ENCODE results near the gene L1CAM. TPM values are rescaled to one million over a fixed set of nuclear protein-coding genes. Genes with fewer than 3 reads are reported as not detected.

Gene L1CAM
- total RNA-seq, 3 donors from 2014 or later (not counting 1 experiment from before 2014, with no cell fraction given), result 0.23 to 0.98 TPM; not detected in 1

DNA sequence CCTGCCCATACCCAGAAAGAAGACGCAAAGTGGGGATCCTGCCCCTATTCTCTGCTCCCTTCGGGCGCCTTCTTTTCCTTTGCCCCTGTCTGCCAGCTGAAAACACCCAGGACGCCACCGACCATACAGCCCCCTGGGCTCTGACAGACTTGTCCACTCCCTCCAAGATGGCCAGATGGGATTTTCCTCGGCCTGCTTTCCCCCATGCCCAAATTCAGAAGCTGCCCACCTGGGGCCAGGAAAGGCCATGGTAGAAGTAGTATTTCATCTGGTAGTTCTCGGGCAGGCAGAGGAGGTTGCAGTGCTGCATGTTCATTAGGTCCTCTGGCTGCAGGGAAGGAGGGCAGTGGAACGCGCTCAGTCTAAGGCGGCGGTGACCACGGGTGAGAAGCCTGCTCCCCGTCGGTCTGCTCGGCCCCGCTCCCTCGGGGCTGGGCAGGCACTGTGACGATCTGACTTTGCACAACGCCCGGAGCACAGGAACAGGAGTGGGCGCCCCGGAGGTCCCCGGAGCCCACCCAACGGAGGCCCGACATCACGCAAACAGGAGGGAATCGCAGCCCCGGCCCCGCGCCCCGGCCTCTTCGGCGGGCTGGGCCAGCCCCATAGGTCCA, 48.3 kb upstream of the L1CAM start:
- intact Hi-C loops (cut with micrococcal nuclease), result no loop called here
- Mint-ChIP-seq H3K27me3 (ENCODE audit: low read depth in 2 of 2) (no peaks in the 10 kb centered on the region), H3K9me3 (no peaks in the 10 kb centered on the region), H3K4me3 (peak overlapping the region; percentile 86), H3K27ac (peak overlapping the region; percentile 50 to 64), H3K36me3 (no peaks in the 10 kb centered on the region), H3K4me1 (peaks cover 4 to 18% of the 10 kb centered on the region in 2 donors)
- DNase-seq (no peak), ATAC-seq (peak; percentile 18 to 40 (median 27))
- TF ChIP-seq, protein P1, sequence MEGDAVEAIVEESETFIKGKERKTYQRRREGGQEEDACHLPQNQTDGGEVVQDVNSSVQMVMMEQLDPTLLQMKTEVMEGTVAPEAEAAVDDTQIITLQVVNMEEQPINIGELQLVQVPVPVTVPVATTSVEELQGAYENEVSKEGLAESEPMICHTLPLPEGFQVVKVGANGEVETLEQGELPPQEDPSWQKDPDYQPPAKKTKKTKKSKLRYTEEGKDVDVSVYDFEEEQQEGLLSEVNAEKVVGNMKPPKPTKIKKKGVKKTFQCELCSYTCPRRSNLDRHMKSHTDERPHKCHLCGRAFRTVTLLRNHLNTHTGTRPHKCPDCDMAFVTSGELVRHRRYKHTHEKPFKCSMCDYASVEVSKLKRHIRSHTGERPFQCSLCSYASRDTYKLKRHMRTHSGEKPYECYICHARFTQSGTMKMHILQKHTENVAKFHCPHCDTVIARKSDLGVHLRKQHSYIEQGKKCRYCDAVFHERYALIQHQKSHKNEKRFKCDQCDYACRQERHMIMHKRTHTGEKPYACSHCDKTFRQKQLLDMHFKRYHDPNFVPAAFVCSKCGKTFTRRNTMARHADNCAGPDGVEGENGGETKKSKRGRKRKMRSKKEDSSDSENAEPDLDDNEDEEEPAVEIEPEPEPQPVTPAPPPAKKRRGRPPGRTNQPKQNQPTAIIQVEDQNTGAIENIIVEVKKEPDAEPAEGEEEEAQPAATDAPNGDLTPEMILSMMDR (IDR thresholded peaks at IDR 0.05), result no peak
- peak overlapping the region; percentile 46 for H3K4me3 ChIP-seq (ENCODE audit: low read length)
- no peaks in the 10 kb centered on the region for H3K9me3 ChIP-seq (ENCODE audit: control insufficient read depth, insufficient read depth, low read length)
- peaks cover 22% of the 10 kb centered on the region for H3K36me3 ChIP-seq (ENCODE audit: control insufficient read depth, insufficient read depth, low read length)
- H3K4me1 ChIP-seq (ENCODE audit: control insufficient read depth, insufficient read depth, low read length), result peaks cover 21% of the 10 kb centered on the region
- no peak overlapping the region for H3K27ac ChIP-seq (ENCODE audit: low read length)
- no peaks in the 10 kb centered on the region for H3K27me3 ChIP-seq (ENCODE audit: control insufficient read depth, insufficient read depth, low read length)
- 8% methylated on average over 32 of the region's 33 CpGs for WGBS (ENCODE audit: insufficient coverage)

DNA sequence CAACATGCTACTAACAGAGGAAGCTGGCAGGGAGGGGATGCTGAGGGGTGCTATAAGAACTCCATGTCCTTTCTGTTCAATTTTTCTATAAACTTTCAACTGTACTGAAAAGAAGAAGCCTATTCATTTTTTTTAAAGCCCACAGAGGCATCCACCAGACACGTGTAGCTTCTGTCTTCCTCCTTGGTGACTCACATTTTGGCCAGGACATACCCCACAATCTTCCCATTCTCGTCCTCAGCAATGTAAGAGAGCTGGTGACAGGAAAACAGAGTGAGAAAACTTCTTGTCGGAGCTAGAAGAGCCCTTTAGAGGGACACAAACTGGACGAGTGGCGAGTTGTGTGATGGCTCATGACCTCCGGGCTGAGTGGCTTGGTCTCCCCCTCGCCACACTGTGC, 47.8 kb upstream of the L1CAM start:
- Mint-ChIP-seq H3K4me1 (peaks cover 4 to 18% of the 10 kb centered on the region in 2 donors), H3K27me3 (ENCODE audit: low read depth in 2 of 2) (no peaks in the 10 kb centered on the region), H3K36me3 (no peaks in the 10 kb centered on the region), H3K9me3 (no peaks in the 10 kb centered on the region), H3K4me3 (peak overlapping the region; percentile 86), H3K27ac (peak overlapping the region; percentile 50 to 64)
- Histone ChIP-seq H3K27ac (ENCODE audit: low read length) (no peak overlapping the region), H3K4me3 (ENCODE audit: low read length) (no peak overlapping the region), H3K9me3 (ENCODE audit: control insufficient read depth, insufficient read depth, low read length) (no peaks in the 10 kb centered on the region), H3K4me1 (ENCODE audit: control insufficient read depth, insufficient read depth, low read length) (peaks cover 27% of the 10 kb centered on the region), H3K36me3 (ENCODE audit: control insufficient read depth, insufficient read depth, low read length) (peaks cover 22% of the 10 kb centered on the region), H3K27me3 (ENCODE audit: control insufficient read depth, insufficient read depth, low read length) (no peaks in the 10 kb centered on the region)
- WGBS (ENCODE audit: insufficient coverage), result 47% methylated on average over 6 of the region's 7 CpGs
- intact Hi-C loops (cut with micrococcal nuclease), result no loop called here
- DNase-seq (no peak), ATAC-seq (no peak)
- TF ChIP-seq, protein P1 (IDR thresholded peaks at IDR 0.05), result no peak

DNA sequence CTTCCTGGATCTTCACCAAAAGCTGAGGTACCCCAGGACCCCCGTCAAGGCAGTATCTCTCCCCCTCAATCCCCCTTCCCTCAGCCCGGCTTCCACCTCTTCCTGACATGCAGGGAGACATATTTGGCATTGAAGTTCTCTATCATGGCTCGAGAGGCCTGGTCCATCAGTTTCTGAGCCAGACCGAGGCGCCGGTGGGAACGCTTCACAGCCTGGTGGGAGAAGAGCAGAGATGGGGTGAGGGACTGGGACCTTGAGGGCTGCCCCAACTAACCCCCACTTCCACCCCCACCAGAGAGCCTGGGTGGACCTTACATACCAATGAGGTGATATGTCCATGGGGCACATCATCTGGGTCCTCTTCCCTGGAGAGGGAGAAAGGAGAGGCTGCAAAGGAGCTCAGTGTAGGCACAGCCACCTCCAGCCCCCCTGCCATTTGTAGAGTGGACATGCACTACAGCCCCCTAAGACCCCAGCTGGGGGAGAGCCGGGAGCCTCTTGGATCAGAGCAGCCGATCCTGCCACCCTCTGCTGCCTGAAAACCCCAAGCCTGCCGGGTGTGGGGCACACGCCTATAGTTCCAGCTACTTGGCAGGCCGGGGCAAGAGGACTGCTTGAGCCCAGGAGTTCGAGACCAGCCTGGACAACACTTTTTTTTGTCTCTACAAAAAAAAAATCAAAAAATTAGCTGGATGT, 46.4 kb upstream of the L1CAM start:
- WGBS (ENCODE audit: insufficient coverage), result 90% methylated on average over 7 of the region's 13 CpGs
- TF ChIP-seq, protein P1 (IDR thresholded peaks at IDR 0.05), result no peak
- Histone ChIP-seq H3K27ac (ENCODE audit: low read length) (no peak overlapping the region), H3K4me1 (ENCODE audit: control insufficient read depth, insufficient read depth, low read length) (peaks cover 36% of the 10 kb centered on the region), H3K36me3 (ENCODE audit: control insufficient read depth, insufficient read depth, low read length) (peaks cover 22% of the 10 kb centered on the region), H3K27me3 (ENCODE audit: control insufficient read depth, insufficient read depth, low read length) (no peaks in the 10 kb centered on the region), H3K9me3 (ENCODE audit: control insufficient read depth, insufficient read depth, low read length) (no peaks in the 10 kb centered on the region), H3K4me3 (ENCODE audit: low read length) (no peak overlapping the region)
- intact Hi-C loops (cut with micrococcal nuclease), result no loop called here
- Mint-ChIP-seq H3K4me3 (peak overlapping the region; percentile 45), H3K27me3 (ENCODE audit: low read depth in 2 of 2) (no peaks in the 10 kb centered on the region), H3K9me3 (no peaks in the 10 kb centered on the region), H3K36me3 (no peaks in the 10 kb centered on the region), H3K27ac (no peak overlapping the region), H3K4me1 (peaks cover 9 to 28% of the 10 kb centered on the region in 2 donors)
- ATAC-seq, result no peak
- DNase-seq, result no peak

Measured in natural killer cell (primary cell).